AG09319 (cell line): ENCODE results near the gene CLRN3.

Experiments
- DNase-seq: peaks from one replicate; pipeline ENCODE4 v3.0.0-alpha.2; 2010; ENCODE audit warnings: low read depth; ENCODE audit errors: extremely low read depth
- TF ChIP-seq, protein P1 (sequence below): IDR thresholded peaks from 2 replicates; pipeline ENCODE4 v1.5.1; 2011; ENCODE audit warnings: low read depth, mild to moderate bottlenecking, inconsistent platforms, low read length, moderate library complexity

The CLRN3 gene

DNA sequence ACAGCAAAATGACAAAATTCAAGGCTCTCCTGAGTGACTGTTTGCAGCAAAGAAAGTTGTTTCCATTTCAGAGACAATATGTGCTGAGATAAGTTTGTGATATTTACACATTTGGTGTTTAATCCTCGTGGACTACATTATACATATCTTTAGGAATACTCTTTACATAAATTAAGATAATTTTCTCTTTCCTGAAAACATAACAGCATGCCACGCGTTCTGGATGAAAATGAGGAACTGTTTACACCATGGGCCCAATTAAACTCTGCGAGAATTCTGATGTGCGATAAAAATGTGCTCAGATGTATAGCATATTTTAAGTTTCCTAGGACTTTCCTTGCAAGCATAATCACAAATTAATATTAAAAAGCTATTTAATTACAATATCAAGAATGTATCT is 40.5 kb upstream of the CLRN3 start:
- TF ChIP-seq, protein P1, sequence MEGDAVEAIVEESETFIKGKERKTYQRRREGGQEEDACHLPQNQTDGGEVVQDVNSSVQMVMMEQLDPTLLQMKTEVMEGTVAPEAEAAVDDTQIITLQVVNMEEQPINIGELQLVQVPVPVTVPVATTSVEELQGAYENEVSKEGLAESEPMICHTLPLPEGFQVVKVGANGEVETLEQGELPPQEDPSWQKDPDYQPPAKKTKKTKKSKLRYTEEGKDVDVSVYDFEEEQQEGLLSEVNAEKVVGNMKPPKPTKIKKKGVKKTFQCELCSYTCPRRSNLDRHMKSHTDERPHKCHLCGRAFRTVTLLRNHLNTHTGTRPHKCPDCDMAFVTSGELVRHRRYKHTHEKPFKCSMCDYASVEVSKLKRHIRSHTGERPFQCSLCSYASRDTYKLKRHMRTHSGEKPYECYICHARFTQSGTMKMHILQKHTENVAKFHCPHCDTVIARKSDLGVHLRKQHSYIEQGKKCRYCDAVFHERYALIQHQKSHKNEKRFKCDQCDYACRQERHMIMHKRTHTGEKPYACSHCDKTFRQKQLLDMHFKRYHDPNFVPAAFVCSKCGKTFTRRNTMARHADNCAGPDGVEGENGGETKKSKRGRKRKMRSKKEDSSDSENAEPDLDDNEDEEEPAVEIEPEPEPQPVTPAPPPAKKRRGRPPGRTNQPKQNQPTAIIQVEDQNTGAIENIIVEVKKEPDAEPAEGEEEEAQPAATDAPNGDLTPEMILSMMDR: no peak

DNA sequence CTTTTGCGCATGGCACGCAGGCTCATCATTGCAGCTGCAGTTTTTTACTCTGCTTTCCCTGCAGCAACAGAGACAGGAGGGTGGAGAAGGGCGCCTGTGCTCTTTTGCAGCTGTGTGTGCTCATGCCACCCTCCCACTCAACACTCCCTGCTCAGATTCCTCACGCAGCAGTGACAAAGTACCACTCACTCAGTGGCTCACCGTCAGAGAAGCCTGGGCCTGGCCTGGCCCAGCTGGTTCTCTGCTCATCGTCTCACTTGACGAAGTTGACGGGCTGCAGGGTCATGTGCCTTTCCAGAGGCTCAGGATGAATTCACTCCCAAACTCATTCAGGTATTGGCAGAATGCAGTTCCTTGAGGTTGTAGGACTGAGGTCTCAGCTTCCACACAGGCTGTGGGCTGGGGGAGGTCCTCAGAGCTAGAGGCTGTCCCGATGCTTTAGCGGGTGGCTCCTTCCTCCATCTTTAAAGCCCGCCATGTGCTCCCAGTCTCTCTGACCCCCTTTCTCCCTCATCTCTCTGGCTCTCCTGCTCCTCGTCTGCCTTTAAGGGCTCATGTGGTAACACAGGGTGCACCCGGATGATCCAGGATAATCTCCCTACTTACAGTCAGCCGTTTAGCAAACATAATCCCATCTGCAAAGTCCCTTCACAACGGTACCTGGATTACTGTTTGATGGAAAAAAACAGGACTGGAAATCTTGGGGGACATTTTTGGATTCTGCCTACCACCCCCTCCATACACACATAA is 40.0 kb upstream of the CLRN3 start:
- TF ChIP-seq, protein P1: no peak
- DNase-seq: no peak

More for the DNA sequence above, 40.5 kb upstream of the CLRN3 start:
- no peak for DNase-seq

DNA sequence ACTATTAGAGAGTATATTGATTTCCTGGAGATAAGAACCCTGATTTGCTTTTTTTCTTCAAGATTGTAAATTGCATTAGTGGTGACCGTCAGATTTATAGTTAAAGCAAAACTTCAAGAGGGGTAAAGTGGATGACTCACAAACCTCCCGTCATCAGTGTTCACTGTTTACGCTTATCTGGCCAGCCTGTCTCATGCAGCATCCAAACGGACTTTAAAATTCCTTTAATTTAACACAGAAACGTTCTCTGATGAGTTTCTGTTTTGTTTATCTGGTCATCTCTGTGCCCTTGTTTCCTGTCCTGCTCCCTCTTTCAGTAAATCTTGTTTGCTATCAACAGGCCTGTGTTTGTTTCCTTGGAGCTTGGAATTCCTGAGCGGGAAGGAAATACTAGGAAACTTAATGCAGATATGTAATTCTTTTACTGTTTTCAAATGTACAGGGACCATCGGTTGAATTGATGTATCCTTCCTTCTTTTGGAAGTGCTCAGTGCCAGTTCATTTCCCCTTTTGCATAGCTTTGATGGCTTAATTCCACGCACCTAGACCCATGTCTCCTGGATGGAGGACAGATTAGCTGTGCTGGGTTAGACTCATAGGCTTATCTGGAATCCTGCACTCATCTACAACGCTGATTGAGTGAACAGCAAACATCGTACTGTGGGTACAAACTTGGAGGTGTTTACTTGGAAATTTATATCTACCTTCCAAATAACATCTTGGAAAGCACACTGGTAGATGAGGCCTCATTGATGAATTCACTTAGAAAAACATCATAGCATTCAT is 35.5 kb upstream of the CLRN3 start:
- no peak for DNase-seq
- TF ChIP-seq, protein P1: no peak

DNA sequence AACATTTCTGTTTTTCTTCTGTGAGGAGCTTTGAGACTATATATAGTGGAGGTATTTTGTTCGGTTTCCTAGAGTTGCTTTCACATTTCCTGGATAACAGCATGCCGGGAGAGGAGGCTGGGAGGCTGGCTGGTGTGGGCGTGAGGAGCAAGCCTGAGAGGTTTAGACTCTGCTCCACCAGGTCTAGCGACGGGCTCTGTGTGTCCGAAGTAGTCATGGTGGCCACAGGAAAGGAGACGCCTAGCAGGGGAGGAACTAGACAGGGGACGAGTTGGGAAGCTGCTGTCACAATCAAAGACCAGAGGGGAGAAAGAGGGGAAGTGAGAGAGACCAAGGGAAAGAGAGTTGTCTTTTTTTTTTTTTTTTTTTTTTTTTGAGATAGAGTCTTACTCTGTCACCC is 33.7 kb upstream of the CLRN3 start:
- no peak for DNase-seq
- TF ChIP-seq, protein P1: no peak

DNA sequence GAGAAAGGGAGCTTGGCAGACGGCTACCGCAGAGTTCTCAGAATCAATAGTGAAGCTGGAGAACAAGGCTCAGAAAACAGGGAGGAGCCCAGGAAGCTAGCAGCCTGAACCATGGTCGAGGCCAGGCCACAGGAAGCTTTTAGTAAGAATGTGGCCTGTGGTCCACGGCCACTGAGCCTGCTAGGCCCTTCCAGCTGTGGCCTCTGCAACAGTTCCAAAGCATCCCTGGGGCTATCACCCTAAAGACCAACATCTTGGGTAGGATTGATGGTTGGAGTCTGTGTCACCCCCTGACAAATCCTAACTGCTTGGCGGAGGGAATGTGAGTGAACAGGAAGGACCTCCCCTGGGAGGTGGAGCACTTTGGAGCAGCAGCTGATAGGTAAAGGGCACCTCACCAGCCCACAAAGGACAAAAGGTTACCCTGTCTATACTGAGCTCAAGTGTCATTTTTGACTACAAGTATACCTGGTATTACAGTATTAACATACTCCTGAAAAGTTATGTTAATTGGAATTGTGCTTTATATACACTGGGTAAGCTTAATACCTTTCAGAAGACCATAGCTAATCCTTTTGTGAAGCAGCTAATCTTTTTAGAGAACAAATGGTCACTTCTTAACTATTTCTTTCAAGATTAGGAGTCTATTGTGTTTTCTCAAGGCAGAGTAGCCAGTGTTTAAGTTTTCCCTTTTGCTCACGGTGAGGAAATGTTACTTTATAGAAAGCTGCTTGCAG is 32.9 kb upstream of the CLRN3 start:
- TF ChIP-seq, protein P1: no peak
- DNase-seq: no peak

DNA sequence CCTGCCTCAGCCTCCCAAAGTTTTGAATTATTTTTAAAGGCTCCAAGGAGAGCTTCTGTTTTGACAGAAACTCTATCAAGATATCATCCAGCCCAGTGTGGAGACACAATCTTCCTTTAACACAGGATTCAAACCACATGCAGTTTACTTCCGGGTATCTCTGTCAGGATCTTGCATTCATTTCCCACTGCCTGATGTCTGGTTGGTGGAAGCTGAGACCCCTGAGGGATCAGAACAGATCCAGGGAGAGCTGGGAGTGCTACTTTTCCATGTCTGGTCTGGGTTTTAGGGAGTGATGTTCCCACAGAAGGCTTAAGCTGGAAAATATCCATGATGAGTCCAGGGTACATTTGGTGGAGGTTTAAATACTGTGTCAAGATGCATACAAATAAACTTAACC is 30.9 kb upstream of the CLRN3 start:
- no peak for DNase-seq
- TF ChIP-seq, protein P1: no peak
